ENCODE results near the gene ZNF609. TPM values are rescaled to one million over a fixed set of nuclear protein-coding genes. Genes with fewer than 3 reads are reported as not detected.
A peak's percentile ranks its signal among the peaks of the same experiment; 100 is the strongest.

Gene ZNF609
- total and polyA plus RNA-seq, 4 donors = 4.6 to 18.1 (median 8.0) TPM

GRCh38 chr15:64690008-64690407, 229.6 kb downstream of the ZNF609 start:
- Histone ChIP-seq H3K36me3 (ENCODE audit: control insufficient read depth in 4 of 4, insufficient read depth in 3 of 4, low read depth in 1 of 4, low read length in 3 of 4) (peaks cover 3 to 38% (median 26%) of the 10 kb centered on the region in 4 donors), H3K9me3 (ENCODE audit: control insufficient read depth in 4 of 4, low read length in 3 of 4) (no peaks in the 10 kb centered on the region), H3K27me3 (ENCODE audit: control insufficient read depth in 4 of 4, insufficient read depth in 4 of 4, low read length in 3 of 4) (no peaks in the 10 kb centered on the region), H3K4me1 (ENCODE audit: control insufficient read depth in 4 of 4, insufficient read depth in 4 of 4, low read length in 3 of 4) (peaks cover 5 to 36% (median 28%) of the 10 kb centered on the region in 4 donors), H3K27ac (ENCODE audit: low read depth in 1 of 2, low read length in 2 of 2) (peak overlapping the region; percentile 4 to 39), H3K4me3 (ENCODE audit: low read depth in 1 of 3, low read length in 3 of 3) (no peak overlapping the region), H3K9ac (ENCODE audit: low read depth in 1 of 2, low read length in 2 of 2) (no peak overlapping the region)
- no peak for DNase-seq (ENCODE audit: low spot score)
- no peak for TF ChIP-seq RXRA (IDR thresholded peaks at IDR 0.05)
- no peak for TF ChIP-seq HNF4G (IDR thresholded peaks at IDR 0.05)
- TF ChIP-seq YY1 (IDR thresholded peaks at IDR 0.05) = no peak
- no peak for TF ChIP-seq JUND (IDR thresholded peaks at IDR 0.05)
- TF ChIP-seq TAF1 (conservative IDR thresholded peaks at IDR 0.05) = no peak
- TF ChIP-seq SP1 (IDR thresholded peaks at IDR 0.05) = no peak
- TF ChIP-seq CTCF (IDR thresholded peaks at IDR 0.05; ENCODE audit: low read depth, low read length, missing input control) = no peak
- TF ChIP-seq NR2F2 (IDR thresholded peaks at IDR 0.05) = no peak
- no peak for TF ChIP-seq ATF3 (IDR thresholded peaks at IDR 0.05)
- no peak for TF ChIP-seq FOXA2 (IDR thresholded peaks at IDR 0.05)
- 75% methylated on average over 3 of the region's 3 CpGs for WGBS

DNA sequence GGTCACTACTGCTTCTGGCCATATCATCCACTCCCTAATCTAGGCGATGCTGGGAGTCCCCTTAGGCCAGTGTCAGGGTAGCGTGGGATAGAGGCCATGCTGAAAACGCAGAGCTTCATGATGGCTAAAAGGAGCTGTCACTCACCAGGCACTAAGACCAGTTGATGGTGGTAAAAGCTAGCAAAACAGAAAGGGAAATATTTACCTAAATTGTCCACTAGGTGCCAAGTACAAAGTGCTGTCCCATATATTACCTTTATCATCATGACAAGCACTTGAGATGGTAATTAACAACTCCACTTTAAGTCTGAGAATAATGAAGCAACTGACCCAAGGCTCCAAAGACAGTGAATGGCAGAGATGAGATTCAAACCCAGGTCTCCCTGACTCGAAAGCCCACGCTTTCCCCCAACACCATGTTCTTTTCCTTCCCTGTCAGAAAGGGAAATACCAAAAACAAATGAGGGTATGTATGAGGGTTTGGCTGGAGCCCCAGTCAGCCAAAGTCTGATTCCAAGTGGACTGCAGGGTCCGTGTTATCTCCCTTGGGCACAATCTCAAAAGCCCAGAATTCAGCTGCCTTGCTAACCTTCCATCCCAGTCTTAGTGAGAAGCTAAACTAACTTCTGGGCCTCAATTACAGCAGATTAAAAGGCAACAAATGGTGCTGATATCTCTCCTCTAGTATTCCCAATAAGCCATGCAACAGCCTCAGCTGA, 230.4 kb downstream of the ZNF609 start:
- no peak for TF ChIP-seq REST (IDR thresholded peaks at IDR 0.05)
- TF ChIP-seq NR2F2 (IDR thresholded peaks at IDR 0.05) = no peak
- peak; percentile 42 for TF ChIP-seq RAD21 (IDR thresholded peaks at IDR 0.05)
- peak; percentile 20 for TF ChIP-seq CTCF (IDR thresholded peaks at IDR 0.05; ENCODE audit: low read depth, low read length, missing input control)
- TF ChIP-seq, protein P1, sequence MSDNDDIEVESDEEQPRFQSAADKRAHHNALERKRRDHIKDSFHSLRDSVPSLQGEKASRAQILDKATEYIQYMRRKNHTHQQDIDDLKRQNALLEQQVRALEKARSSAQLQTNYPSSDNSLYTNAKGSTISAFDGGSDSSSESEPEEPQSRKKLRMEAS (IDR thresholded peaks at IDR 0.05) = no peak
- H3K9ac ChIP-seq (ENCODE audit: low read depth in 1 of 2, low read length in 2 of 2) = no peak overlapping the region
- no peak overlapping the region for H3K4me3 ChIP-seq (ENCODE audit: low read depth in 1 of 3, low read length in 3 of 3)
- peaks cover 3 to 32% (median 21%) of the 10 kb centered on the region in 4 donors for H3K36me3 ChIP-seq (ENCODE audit: control insufficient read depth in 4 of 4, insufficient read depth in 3 of 4, low read depth in 1 of 4, low read length in 3 of 4)
- no peaks in the 10 kb centered on the region for H3K27me3 ChIP-seq (ENCODE audit: control insufficient read depth in 4 of 4, insufficient read depth in 4 of 4, low read length in 3 of 4)
- no peak for DNase-seq (ENCODE audit: low spot score)
- 71% methylated on average over 6 of the region's 6 CpGs for WGBS
- peak overlapping the region; percentile 36 to 39 for H3K27ac ChIP-seq (ENCODE audit: low read depth in 1 of 2, low read length in 2 of 2)
- peaks cover 5 to 36% (median 28%) of the 10 kb centered on the region in 4 donors for H3K4me1 ChIP-seq (ENCODE audit: control insufficient read depth in 4 of 4, insufficient read depth in 4 of 4, low read length in 3 of 4)
- no peaks in the 10 kb centered on the region for H3K9me3 ChIP-seq (ENCODE audit: control insufficient read depth in 4 of 4, low read length in 3 of 4)

All from liver (tissue), 9 donors.